Testis (tissue), 2 donors: ENCODE data around the gene RAPSN.

Source experiments
- POLR2A ChIP-seq: fragments of 450-650 bp; IDR thresholded peaks from one replicate; pipeline ENCODE4 v1.6.1; 2017; ENCODE audit warnings: antibody characterized with exemption, mild to moderate bottlenecking, moderate library complexity
- TF ChIP-seq, protein P1 (sequence below), 3 experiments: fragments of 450-650 bp in 2 of 3; fragments of 200-600 bp in 1 of 3; sonication (generic) in 1 of 3; IDR thresholded peaks; one replicate each; pipeline ENCODE4 v1.5.1; 2016 to 2019; ENCODE audit warnings: antibody characterized with exemption in 3 of 3, mild to moderate bottlenecking in 2 of 3, moderate library complexity in 1 of 3

- TF ChIP-seq, protein P1, sequence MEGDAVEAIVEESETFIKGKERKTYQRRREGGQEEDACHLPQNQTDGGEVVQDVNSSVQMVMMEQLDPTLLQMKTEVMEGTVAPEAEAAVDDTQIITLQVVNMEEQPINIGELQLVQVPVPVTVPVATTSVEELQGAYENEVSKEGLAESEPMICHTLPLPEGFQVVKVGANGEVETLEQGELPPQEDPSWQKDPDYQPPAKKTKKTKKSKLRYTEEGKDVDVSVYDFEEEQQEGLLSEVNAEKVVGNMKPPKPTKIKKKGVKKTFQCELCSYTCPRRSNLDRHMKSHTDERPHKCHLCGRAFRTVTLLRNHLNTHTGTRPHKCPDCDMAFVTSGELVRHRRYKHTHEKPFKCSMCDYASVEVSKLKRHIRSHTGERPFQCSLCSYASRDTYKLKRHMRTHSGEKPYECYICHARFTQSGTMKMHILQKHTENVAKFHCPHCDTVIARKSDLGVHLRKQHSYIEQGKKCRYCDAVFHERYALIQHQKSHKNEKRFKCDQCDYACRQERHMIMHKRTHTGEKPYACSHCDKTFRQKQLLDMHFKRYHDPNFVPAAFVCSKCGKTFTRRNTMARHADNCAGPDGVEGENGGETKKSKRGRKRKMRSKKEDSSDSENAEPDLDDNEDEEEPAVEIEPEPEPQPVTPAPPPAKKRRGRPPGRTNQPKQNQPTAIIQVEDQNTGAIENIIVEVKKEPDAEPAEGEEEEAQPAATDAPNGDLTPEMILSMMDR (IDR thresholded peaks at IDR 0.05): no peak
- no peak for TF ChIP-seq POLR2A
These were observed 29.9 kb upstream of the RAPSN start for GRCh38 chr11:47478651-47479329.
